GM12865 (cell line): ENCODE results near the gene PEX14.

Experiments
- DNase-seq: peaks from one replicate; pipeline ENCODE4 v3.0.0; 2010; ENCODE audit warnings: low read depth
- H3K4me3 ChIP-seq: 2 replicates; pipeline ENCODE4 v1.5.1; 2011; ENCODE audit warnings: mild to moderate bottlenecking, low read depth, low read length, control low read depth
- TF ChIP-seq, protein P1 (sequence below): IDR thresholded peaks from 2 replicates; pipeline ENCODE4 v1.5.1; 2011; ENCODE audit warnings: low read length, control low read depth, low read depth, inconsistent platforms; ENCODE audit not compliant: insufficient read depth; ENCODE audit errors: missing control alignments

PEX14 gene

DNA sequence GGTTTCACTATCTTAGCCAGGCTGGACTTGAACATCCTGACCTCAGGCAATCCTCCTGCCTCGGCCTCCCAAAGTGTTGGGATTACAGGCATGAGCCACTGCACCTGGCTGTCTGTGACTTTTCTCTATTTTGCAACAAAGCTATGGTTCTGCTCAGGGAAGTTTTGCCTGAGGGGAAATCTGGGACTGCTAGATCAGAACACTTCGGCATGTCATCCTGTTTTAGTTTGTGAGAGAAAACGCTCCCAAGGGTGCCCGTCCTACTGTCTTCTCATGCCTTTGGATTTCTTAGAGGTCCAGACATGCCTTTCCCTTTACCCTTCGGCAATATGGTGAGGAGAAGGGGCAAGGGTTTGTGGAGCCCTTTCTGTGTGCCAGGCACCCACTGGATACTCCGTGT lies 30.5 kb upstream of the PEX14 start:
- no peak overlapping the region for H3K4me3 ChIP-seq
- DNase-seq, result no peak
- TF ChIP-seq, protein P1, sequence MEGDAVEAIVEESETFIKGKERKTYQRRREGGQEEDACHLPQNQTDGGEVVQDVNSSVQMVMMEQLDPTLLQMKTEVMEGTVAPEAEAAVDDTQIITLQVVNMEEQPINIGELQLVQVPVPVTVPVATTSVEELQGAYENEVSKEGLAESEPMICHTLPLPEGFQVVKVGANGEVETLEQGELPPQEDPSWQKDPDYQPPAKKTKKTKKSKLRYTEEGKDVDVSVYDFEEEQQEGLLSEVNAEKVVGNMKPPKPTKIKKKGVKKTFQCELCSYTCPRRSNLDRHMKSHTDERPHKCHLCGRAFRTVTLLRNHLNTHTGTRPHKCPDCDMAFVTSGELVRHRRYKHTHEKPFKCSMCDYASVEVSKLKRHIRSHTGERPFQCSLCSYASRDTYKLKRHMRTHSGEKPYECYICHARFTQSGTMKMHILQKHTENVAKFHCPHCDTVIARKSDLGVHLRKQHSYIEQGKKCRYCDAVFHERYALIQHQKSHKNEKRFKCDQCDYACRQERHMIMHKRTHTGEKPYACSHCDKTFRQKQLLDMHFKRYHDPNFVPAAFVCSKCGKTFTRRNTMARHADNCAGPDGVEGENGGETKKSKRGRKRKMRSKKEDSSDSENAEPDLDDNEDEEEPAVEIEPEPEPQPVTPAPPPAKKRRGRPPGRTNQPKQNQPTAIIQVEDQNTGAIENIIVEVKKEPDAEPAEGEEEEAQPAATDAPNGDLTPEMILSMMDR, result no peak

DNA sequence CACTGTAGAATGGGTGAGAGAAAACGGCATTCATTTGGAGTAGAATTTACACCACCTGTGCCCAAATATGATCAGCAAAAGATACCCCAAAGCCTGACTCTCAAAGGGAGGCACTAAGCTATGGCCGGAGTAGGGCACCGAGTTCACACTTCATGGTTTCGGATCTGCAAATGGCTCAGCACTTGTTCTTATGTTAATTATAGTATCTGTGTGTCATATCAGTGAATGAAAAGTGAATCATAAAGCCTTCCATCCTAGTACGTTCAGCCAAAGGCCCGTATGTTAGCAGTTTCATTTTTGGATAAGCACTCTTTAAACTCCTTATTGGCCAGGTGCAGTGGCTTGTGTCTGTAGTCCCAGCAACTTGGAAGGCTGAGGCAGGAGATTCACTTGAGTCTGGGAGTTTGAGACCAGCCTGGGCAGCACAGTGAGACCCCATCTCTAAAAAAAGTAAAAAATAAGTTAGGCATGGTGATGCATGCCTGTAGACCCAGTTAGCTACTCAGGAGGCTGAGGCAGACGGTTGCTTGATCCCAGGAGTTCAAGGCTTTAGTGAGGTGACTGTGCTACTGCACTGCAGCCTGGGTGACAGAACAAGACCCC lies 29.9 kb upstream of the PEX14 start:
- TF ChIP-seq, protein P1, result no peak
- no peak for DNase-seq
- no peak overlapping the region for H3K4me3 ChIP-seq

GRCh38 chr1:10446790-10447422 lies 27.8 kb upstream of the PEX14 start:
- TF ChIP-seq, protein P1, result no peak
- DNase-seq, result no peak
- H3K4me3 ChIP-seq, result no peak overlapping the region

DNA sequence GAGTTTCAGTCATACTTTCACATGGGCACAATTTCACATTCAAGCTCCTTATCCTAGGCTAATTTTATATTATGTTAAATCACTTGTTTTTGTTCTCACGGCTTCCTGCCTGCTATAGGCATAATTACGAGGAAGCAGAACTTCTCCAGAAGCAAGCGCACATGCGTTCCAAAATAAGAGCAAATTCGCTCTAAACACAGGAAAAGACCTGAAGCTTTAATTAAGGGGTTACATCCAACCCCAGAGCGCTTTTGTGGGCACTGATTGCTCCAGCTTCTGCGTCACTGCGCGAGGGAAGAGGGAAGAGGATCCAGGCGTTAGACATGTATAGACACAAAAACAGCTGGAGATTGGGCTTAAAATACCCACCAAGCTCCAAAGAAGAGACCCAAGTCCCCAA lies 25.0 kb upstream of the PEX14 start, which contains the start of gene CORT:
CORT (plus strand) TSS at position 281 of the 400 bp plus-strand sequence. CDS start 193 bp downstream, outside the sequence.
- no peak within 1 kb of the TSS for H3K4me3 ChIP-seq
- TF ChIP-seq, protein P1, result no peak
- no peak for DNase-seq

- no peak for DNase-seq
- H3K4me3 ChIP-seq, result no peak overlapping the region
- TF ChIP-seq, protein P1, result no peak
These were observed 24.5 kb upstream of the PEX14 start for GRCh38 chr1:10450156-10450814.

DNA sequence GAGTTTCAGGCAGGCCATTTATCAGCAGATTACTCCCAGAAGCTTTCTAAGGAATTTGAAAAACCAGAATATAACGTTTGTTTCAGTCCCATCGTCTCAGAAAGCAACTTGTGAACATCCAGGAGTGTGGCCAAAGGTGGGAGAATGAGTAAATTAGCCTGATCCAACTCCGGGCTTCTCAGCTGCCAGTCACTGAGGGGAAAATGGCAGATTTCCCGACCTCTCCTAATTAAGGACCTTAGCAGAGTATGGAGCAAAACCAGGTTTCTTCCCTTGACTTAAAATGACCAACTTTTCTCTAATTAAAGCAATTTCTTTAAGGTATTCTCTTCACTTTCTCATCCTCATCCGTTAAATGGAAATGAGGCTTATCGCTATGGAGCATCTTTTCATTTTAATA lies 23.9 kb upstream of the PEX14 start:
- DNase-seq, result no peak
- TF ChIP-seq, protein P1, result no peak
- no peak overlapping the region for H3K4me3 ChIP-seq
